ENCODE results near the gene CUBN. TPM values are rescaled to one million over a fixed set of nuclear protein-coding genes. Genes with fewer than 3 reads are reported as not detected.

Gene CUBN
- total and polyA plus RNA-seq, 10 of the 15 experiments (the other 5 are each of a cell fraction or from before 2014, with no cell fraction given): under 0.01 to 0.14 (median 0.02) TPM; not detected in 6

GRCh38 chr10:17155826-17156225 lies 26.2 kb upstream of the CUBN start:
- POLR2A ChIA-PET: no interaction called here
- no peaks in the 10 kb centered on the region for H3K9me3 ChIP-seq (replicated peaks; ENCODE audit: control insufficient read depth, insufficient read depth, low read length)
- no peak for FAIRE-seq

GRCh38 chr10:17154116-17154515 lies 24.5 kb upstream of the CUBN start:
- Histone ChIP-seq H3K4me1 (ENCODE audit: control insufficient read depth, insufficient read depth, low read length) (no peaks in the 10 kb centered on the region), H3K9ac (ENCODE audit: control insufficient read depth, insufficient read depth, low read length) (no peak overlapping the region), H3K9me3 (replicated peaks; ENCODE audit: control insufficient read depth, insufficient read depth, low read length) (no peaks in the 10 kb centered on the region), H4K20me1 (ENCODE audit: control insufficient read depth, insufficient read depth) (no peaks in the 10 kb centered on the region), H3K27ac (ENCODE audit: control insufficient read depth, insufficient read depth) (no peak overlapping the region), H3K4me3 (no peak overlapping the region), H2AFZ (ENCODE audit: control insufficient read depth, low read depth, low read length) (no peak overlapping the region), H3K4me2 (ENCODE audit: control insufficient read depth, insufficient read depth) (no peak overlapping the region), H3K79me2 (ENCODE audit: control insufficient read depth, insufficient read depth, low read length) (no peaks in the 10 kb centered on the region), H3K27me3 (replicated peaks in 1 of 2; ENCODE audit: control insufficient read depth in 2 of 2, insufficient read depth in 2 of 2, low read length in 1 of 2) (no peaks in the 10 kb centered on the region), H3K36me3 (ENCODE audit: control insufficient read depth in 2 of 2, insufficient read depth in 2 of 2, low read length in 1 of 2) (no peaks in the 10 kb centered on the region)
- RAD21 ChIA-PET (ENCODE audit: unreplicated experiment): no interaction called here
- intact Hi-C loops (cut with micrococcal nuclease; ENCODE audit: unreplicated experiment): no loop called here
- no peak for DNase-seq (ENCODE audit: low read depth, low spot score)
- no peak for FAIRE-seq
- POLR2A ChIA-PET: no interaction called here
- in situ Hi-C loops (cut with MboI): no loop called here
- CTCF ChIA-PET: interaction anchor here (0.6 kb wide), 1 partner anchor 18 kb away, joined by 3 read pairs; no protein-coding TSS in a partner anchor
- no TSS peak for BruUV-seq (replicated peaks)
- TF ChIP-seq ZNF217 (IDR thresholded peaks at IDR 0.05): no peak
- no peak for TF ChIP-seq ZNF24 (IDR thresholded peaks at IDR 0.05)
- SMC1A ChIA-PET (ENCODE audit: uncharacterized antibody, unreplicated experiment): no interaction called here
- ATAC-seq: no peak

More at GRCh38 chr10:17155826-17156225, 26.2 kb upstream of the CUBN start:
- Histone ChIP-seq H3K36me3 (ENCODE audit: control insufficient read depth in 2 of 2, insufficient read depth in 2 of 2, low read length in 1 of 2) (no peaks in the 10 kb centered on the region), H3K27me3 (replicated peaks in 1 of 2; ENCODE audit: control insufficient read depth in 2 of 2, insufficient read depth in 2 of 2, low read length in 1 of 2) (no peaks in the 10 kb centered on the region), H3K9ac (ENCODE audit: control insufficient read depth, insufficient read depth, low read length) (no peak overlapping the region), H3K4me1 (ENCODE audit: control insufficient read depth, insufficient read depth, low read length) (no peaks in the 10 kb centered on the region), H3K27ac (ENCODE audit: control insufficient read depth, insufficient read depth) (no peak overlapping the region), H3K4me2 (ENCODE audit: control insufficient read depth, insufficient read depth) (no peak overlapping the region), H3K4me3 (no peak overlapping the region), H4K20me1 (ENCODE audit: control insufficient read depth, insufficient read depth) (no peaks in the 10 kb centered on the region), H2AFZ (ENCODE audit: control insufficient read depth, low read depth, low read length) (no peak overlapping the region), H3K79me2 (ENCODE audit: control insufficient read depth, insufficient read depth, low read length) (no peaks in the 10 kb centered on the region)
- BruUV-seq (replicated peaks): no TSS peak
- TF ChIP-seq IRF5 (IDR thresholded peaks at IDR 0.05; ENCODE audit: borderline replicate concordance) (no peak), ZNF24 (IDR thresholded peaks at IDR 0.05) (no peak), NR2F1 (conservative IDR thresholded peaks at IDR 0.05) (no peak), MEF2A (IDR thresholded peaks at IDR 0.05; ENCODE audit: insufficient read depth, low read depth, low read length) (no peak), RCOR1 (conservative IDR thresholded peaks at IDR 0.05; ENCODE audit: low read depth, low read length) (no peak), TCF3 (IDR thresholded peaks at IDR 0.05; ENCODE audit: borderline replicate concordance, insufficient read depth, low read depth, low read length) (no peak), CREB1 (IDR thresholded peaks at IDR 0.05; ENCODE audit: low read depth) (no peak)
- DNase-seq (ENCODE audit: low read depth, low spot score): no peak
- CTCF ChIA-PET: no interaction called here
- in situ Hi-C loops (cut with MboI): no loop called here
- SMC1A ChIA-PET (ENCODE audit: uncharacterized antibody, unreplicated experiment): no interaction called here
- RAD21 ChIA-PET (ENCODE audit: unreplicated experiment): no interaction called here
- intact Hi-C loops (cut with micrococcal nuclease; ENCODE audit: unreplicated experiment): no loop called here
- no peak for ATAC-seq

Data from GM12878 (cell line).